DND-41 (cell line): ENCODE measurements around the gene CCDC91.

Experiments used
- EZH2 ChIP-seq: IDR thresholded peaks from 3 replicates; pipeline ENCODE4 v1.6.1; 2012; ENCODE audit warnings: borderline replicate concordance, low read depth, mild to moderate bottlenecking, moderate library complexity, low read length, inconsistent platforms; ENCODE audit not compliant: severe bottlenecking
- TF ChIP-seq, protein P1 (sequence below): IDR thresholded peaks from 2 replicates; pipeline ENCODE4 v1.5.1; 2012; ENCODE audit warnings: borderline replicate concordance, low read length, moderate library complexity, mild to moderate bottlenecking; ENCODE audit not compliant: poor library complexity, severe bottlenecking; ENCODE audit errors: extremely low read depth

DNA sequence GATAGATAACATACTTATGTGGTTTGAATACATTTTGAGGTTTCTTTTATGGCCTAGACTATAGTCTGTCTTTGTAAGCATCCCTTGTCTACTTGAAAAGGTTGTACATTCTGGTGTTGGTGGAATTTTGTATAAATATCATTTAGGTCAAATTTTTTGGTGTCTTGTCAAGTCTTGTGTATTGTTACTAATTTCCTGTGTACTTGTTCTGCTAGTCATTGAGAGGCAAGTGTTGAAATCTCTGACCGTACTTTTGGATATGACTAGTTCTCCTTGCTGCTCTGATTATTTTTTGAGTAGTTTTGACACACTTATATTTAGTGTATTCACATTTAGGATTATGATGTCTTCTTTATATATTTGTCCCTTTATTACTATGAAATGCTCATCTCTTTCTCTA lies 219.6 kb downstream of the CCDC91 start:
- TF ChIP-seq, protein P1, sequence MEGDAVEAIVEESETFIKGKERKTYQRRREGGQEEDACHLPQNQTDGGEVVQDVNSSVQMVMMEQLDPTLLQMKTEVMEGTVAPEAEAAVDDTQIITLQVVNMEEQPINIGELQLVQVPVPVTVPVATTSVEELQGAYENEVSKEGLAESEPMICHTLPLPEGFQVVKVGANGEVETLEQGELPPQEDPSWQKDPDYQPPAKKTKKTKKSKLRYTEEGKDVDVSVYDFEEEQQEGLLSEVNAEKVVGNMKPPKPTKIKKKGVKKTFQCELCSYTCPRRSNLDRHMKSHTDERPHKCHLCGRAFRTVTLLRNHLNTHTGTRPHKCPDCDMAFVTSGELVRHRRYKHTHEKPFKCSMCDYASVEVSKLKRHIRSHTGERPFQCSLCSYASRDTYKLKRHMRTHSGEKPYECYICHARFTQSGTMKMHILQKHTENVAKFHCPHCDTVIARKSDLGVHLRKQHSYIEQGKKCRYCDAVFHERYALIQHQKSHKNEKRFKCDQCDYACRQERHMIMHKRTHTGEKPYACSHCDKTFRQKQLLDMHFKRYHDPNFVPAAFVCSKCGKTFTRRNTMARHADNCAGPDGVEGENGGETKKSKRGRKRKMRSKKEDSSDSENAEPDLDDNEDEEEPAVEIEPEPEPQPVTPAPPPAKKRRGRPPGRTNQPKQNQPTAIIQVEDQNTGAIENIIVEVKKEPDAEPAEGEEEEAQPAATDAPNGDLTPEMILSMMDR, result no peak
- no peak for TF ChIP-seq EZH2
